HG03520 (cell line): ENCODE data around the gene PGLYRP1.

Source experiments
- ATAC-seq: cut with Tn5 transposase; IDR thresholded peaks from one replicate; pipeline ENCODE4 v1.9.1; 2021; ENCODE audit warnings: mild to moderate bottlenecking, moderate library complexity; ENCODE audit not compliant: unreplicated experiment

The PGLYRP1 gene

GRCh38 chr19:46022431-46023310 lies at the start of gene PGLYRP1:
TSS of gene PGLYRP1 (minus strand) at chr19:46023053. CDS start at chr19:46023021, 32 bp downstream.
- no peak for ATAC-seq

- no peak for ATAC-seq
Observed at GRCh38 chr19:46069806-46070341, 47.0 kb upstream of the PGLYRP1 start.

- ATAC-seq: no peak
Observed at GRCh38 chr19:46068345-46069258, 45.7 kb upstream of the PGLYRP1 start.

- ATAC-seq: no peak
Observed at GRCh38 chr19:46067691-46068090, 44.8 kb upstream of the PGLYRP1 start.

GRCh38 chr19:46066471-46066870 lies 43.6 kb upstream of the PGLYRP1 start:
- no peak for ATAC-seq

GRCh38 chr19:46065486-46066071 lies 42.7 kb upstream of the PGLYRP1 start:
- no peak for ATAC-seq

GRCh38 chr19:46063201-46063600 lies 40.3 kb upstream of the PGLYRP1 start:
- ATAC-seq: no peak

GRCh38 chr19:46060012-46060411 lies 37.2 kb upstream of the PGLYRP1 start:
- ATAC-seq: no peak

GRCh38 chr19:46058778-46059177 lies 35.9 kb upstream of the PGLYRP1 start:
- no peak for ATAC-seq

- ATAC-seq: no peak
Observed at GRCh38 chr19:46056536-46056935, 33.7 kb upstream of the PGLYRP1 start.

- ATAC-seq: no peak
Observed at GRCh38 chr19:46052896-46053295, 30.0 kb upstream of the PGLYRP1 start.

GRCh38 chr19:46049597-46049996 lies 26.7 kb upstream of the PGLYRP1 start:
- ATAC-seq: no peak

GRCh38 chr19:46043519-46043918 lies 20.7 kb upstream of the PGLYRP1 start:
- ATAC-seq: no peak

GRCh38 chr19:46042252-46042883 lies 19.5 kb upstream of the PGLYRP1 start:
- no peak for ATAC-seq

- ATAC-seq: no peak
Observed at GRCh38 chr19:46040952-46041500, 18.2 kb upstream of the PGLYRP1 start, which contains the start of gene IGFL4. TSS of gene IGFL4 (minus strand) at chr19:46041002. CDS start at chr19:46040962, 40 bp downstream.

- no peak for ATAC-seq
Observed at GRCh38 chr19:46040125-46040524, 17.3 kb upstream of the PGLYRP1 start.

- no peak for ATAC-seq
Observed at GRCh38 chr19:46036744-46037128, 13.9 kb upstream of the PGLYRP1 start.

GRCh38 chr19:46035986-46036743 lies 13.3 kb upstream of the PGLYRP1 start:
- ATAC-seq: no peak

GRCh38 chr19:46035546-46035945 lies 12.7 kb upstream of the PGLYRP1 start:
- ATAC-seq: no peak
